ENCODE measurements around the gene PNPLA3. TPM values are rescaled to one million over a fixed set of nuclear protein-coding genes. Genes with fewer than 3 reads are reported as not detected.

PNPLA3 gene
- total RNA-seq, 1 experiment from 2014 or later: 7.3 TPM

DNA sequence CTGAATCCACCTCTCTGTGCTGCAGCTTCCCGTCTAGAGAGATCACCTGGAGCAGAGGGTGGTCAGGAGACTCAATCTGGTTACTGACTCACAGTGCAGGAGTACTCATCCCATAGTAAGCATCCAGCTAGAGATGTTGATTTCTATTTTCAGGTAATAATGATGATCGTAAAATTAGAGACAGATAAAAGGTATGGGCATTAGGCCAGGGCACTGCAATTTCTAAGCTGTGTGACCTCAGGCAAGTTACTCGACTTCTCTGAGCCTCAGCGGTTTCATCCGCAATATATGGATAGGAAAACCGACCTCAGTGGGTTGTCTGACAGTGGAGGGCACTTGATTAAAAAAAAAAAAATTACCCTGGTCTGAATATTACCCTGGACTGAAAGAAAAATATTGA, 17.8 kb downstream of the PNPLA3 start:
- Histone ChIP-seq H4K20me1 (ENCODE audit: insufficient read depth) (no peaks in the 10 kb centered on the region), H3K27me3 (ENCODE audit: insufficient read depth, low read length) (no peaks in the 10 kb centered on the region), H3K79me2 (ENCODE audit: insufficient read depth, low read length) (no peaks in the 10 kb centered on the region), H3K4me3 (replicated peaks in 1 of 2; ENCODE audit: low read depth in 1 of 2, low read length in 2 of 2) (no peak overlapping the region), H3K9ac (ENCODE audit: low read length) (no peak overlapping the region), H3K4me1 (ENCODE audit: control insufficient read depth in 1 of 2, insufficient read depth in 2 of 2, low read length in 2 of 2) (peaks cover 0 to 7% of the 10 kb centered on the region in 2 experiments; a peak in 2 of 4 replicates), H3K9me2 (ENCODE audit: insufficient read depth) (no peaks in the 10 kb centered on the region), H3K4me2 (ENCODE audit: low read length) (no peak overlapping the region), H3K27ac (ENCODE audit: low read depth, low read length) (no peak overlapping the region), H3K36me3 (ENCODE audit: control insufficient read depth in 1 of 2, insufficient read depth in 2 of 2, low read length in 2 of 2) (peaks cover 3 to 10% of the 10 kb centered on the region in 2 experiments), H3K9me3 (ENCODE audit: control insufficient read depth in 1 of 2, insufficient read depth in 1 of 2, low read depth in 1 of 2, low read length in 2 of 2) (no peaks in the 10 kb centered on the region), H2AFZ (ENCODE audit: low read depth, low read length, poor library complexity, severe bottlenecking) (no peak overlapping the region)
- CTCF ChIA-PET: interaction anchor here (1.8 kb wide), 1 partner anchor 20 kb away, joined by 4 read pairs; no protein-coding TSS in a partner anchor
- DNase-seq (ENCODE audit: low read depth, low spot score) (no peak), ATAC-seq (no peak)
- intact Hi-C loops (cut with micrococcal nuclease): no loop called here
- TF ChIP-seq RAD21 (IDR thresholded peaks at IDR 0.05; ENCODE audit: low read depth) (no peak), TCF7L2 (IDR thresholded peaks at IDR 0.05; ENCODE audit: borderline replicate concordance, extremely low read depth, insufficient read depth, insufficient read length) (no peak), EGR1 (IDR thresholded peaks at IDR 0.05; ENCODE audit: low read depth) (no peak), POLR2AphosphoS5 (IDR thresholded peaks at IDR 0.05; ENCODE audit: low read depth, low read length) (no peak), CBX3 (IDR thresholded peaks at IDR 0.05; ENCODE audit: low read depth) (no peak), YY1 (IDR thresholded peaks at IDR 0.05; ENCODE audit: extremely low read depth, insufficient replicate concordance, low read depth, low read length) (no peak), SRF (IDR thresholded peaks at IDR 0.05; ENCODE audit: low read depth) (no peak)
- TF ChIP-seq, protein P1, sequence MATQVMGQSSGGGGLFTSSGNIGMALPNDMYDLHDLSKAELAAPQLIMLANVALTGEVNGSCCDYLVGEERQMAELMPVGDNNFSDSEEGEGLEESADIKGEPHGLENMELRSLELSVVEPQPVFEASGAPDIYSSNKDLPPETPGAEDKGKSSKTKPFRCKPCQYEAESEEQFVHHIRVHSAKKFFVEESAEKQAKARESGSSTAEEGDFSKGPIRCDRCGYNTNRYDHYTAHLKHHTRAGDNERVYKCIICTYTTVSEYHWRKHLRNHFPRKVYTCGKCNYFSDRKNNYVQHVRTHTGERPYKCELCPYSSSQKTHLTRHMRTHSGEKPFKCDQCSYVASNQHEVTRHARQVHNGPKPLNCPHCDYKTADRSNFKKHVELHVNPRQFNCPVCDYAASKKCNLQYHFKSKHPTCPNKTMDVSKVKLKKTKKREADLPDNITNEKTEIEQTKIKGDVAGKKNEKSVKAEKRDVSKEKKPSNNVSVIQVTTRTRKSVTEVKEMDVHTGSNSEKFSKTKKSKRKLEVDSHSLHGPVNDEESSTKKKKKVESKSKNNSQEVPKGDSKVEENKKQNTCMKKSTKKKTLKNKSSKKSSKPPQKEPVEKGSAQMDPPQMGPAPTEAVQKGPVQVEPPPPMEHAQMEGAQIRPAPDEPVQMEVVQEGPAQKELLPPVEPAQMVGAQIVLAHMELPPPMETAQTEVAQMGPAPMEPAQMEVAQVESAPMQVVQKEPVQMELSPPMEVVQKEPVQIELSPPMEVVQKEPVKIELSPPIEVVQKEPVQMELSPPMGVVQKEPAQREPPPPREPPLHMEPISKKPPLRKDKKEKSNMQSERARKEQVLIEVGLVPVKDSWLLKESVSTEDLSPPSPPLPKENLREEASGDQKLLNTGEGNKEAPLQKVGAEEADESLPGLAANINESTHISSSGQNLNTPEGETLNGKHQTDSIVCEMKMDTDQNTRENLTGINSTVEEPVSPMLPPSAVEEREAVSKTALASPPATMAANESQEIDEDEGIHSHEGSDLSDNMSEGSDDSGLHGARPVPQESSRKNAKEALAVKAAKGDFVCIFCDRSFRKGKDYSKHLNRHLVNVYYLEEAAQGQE (IDR thresholded peaks at IDR 0.05; ENCODE audit: low read depth): no peak
- TF ChIP-seq, protein P2, sequence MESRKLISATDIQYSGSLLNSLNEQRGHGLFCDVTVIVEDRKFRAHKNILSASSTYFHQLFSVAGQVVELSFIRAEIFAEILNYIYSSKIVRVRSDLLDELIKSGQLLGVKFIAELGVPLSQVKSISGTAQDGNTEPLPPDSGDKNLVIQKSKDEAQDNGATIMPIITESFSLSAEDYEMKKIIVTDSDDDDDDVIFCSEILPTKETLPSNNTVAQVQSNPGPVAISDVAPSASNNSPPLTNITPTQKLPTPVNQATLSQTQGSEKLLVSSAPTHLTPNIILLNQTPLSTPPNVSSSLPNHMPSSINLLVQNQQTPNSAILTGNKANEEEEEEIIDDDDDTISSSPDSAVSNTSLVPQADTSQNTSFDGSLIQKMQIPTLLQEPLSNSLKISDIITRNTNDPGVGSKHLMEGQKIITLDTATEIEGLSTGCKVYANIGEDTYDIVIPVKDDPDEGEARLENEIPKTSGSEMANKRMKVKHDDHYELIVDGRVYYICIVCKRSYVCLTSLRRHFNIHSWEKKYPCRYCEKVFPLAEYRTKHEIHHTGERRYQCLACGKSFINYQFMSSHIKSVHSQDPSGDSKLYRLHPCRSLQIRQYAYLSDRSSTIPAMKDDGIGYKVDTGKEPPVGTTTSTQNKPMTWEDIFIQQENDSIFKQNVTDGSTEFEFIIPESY (IDR thresholded peaks at IDR 0.05; ENCODE audit: extremely low read depth, insufficient replicate concordance, low read length): no peak
- POLR2A ChIA-PET: no interaction called here
- RAD21 ChIA-PET (ENCODE audit: low non-redundant PET in 1 of 2, low total read pairs in 2 of 2, uncharacterized antibody in 2 of 2, unreplicated experiment in 2 of 2): no interaction called here
- no TSS peak for BruUV-seq (replicated peaks)

Data from HCT116 (cell line).